Fibroblast of lung (primary cell): Measurements from ENCODE around the gene DPP4. TPM values are rescaled to one million over a fixed set of nuclear protein-coding genes. Genes with fewer than 3 reads are reported as not detected.

Experiments used
- DNase-seq, 2 donors: peaks; one replicate each; pipeline versions ENCODE4 v3.0.0 to v3.0.0-alpha.2; 2010; ENCODE audit warnings: low read depth in 2 of 2
- H2AFZ ChIP-seq: 2 replicates; pipeline ENCODE4 v1.5.1; 2012; ENCODE audit warnings: low read length, control low read depth, inconsistent platforms
- H3K27ac ChIP-seq: 2 replicates; pipeline ENCODE4 v1.5.1; 2011; ENCODE audit warnings: low read length, control low read depth; ENCODE audit not compliant: insufficient read depth
- H3K27me3 ChIP-seq: 2 replicates; pipeline ENCODE4 v1.5.1; 2011; ENCODE audit warnings: mild to moderate bottlenecking, low read length; ENCODE audit not compliant: control insufficient read depth, insufficient read depth
- H3K36me3 ChIP-seq: 2 replicates; pipeline ENCODE4 v1.5.1; 2011; ENCODE audit warnings: low read length; ENCODE audit not compliant: control insufficient read depth, insufficient read depth
- H3K4me1 ChIP-seq: 2 replicates; pipeline ENCODE4 v1.5.1; 2011; ENCODE audit warnings: low read length; ENCODE audit not compliant: control insufficient read depth, insufficient read depth; ENCODE audit errors: extremely low read depth
- H3K4me2 ChIP-seq: 2 replicates; pipeline ENCODE4 v1.5.1; 2011; ENCODE audit warnings: low read length, control low read depth; ENCODE audit not compliant: insufficient read depth; ENCODE audit errors: extremely low read depth
- H3K4me3 ChIP-seq, 4 experiments: fragments of 200-600 bp in 1 of 4; sonication (generic) in 1 of 4; replicated peaks in 1 of 4; 2 replicates each; pipeline ENCODE4 v1.5.1; 2011 to 2016; ENCODE audit warnings: low read length in 4 of 4, low read depth in 3 of 4, mild to moderate bottlenecking in 3 of 4, control low read depth in 2 of 4, inconsistent platforms in 1 of 4, mixed read lengths in 1 of 4; ENCODE audit not compliant: insufficient read depth in 1 of 4; ENCODE audit errors: control extremely low read depth in 1 of 4
- H3K79me2 ChIP-seq: 2 replicates; pipeline ENCODE4 v1.5.1; 2012; ENCODE audit warnings: mild to moderate bottlenecking, low read length, inconsistent platforms; ENCODE audit not compliant: control insufficient read depth, insufficient read depth
- H3K9ac ChIP-seq: 2 replicates; pipeline ENCODE4 v1.5.1; 2011; ENCODE audit warnings: mild to moderate bottlenecking, low read length, control low read depth; ENCODE audit not compliant: insufficient read depth
- H3K9me3 ChIP-seq: 2 replicates; pipeline ENCODE4 v1.5.1; 2012; ENCODE audit warnings: low read depth, low read length; ENCODE audit not compliant: control insufficient read depth, insufficient read depth
- H4K20me1 ChIP-seq: 2 replicates; pipeline ENCODE4 v1.5.1; 2011; ENCODE audit warnings: low read length; ENCODE audit not compliant: control insufficient read depth, insufficient read depth; ENCODE audit errors: extremely low read depth
- CTCF ChIP-seq, 2 donors: IDR thresholded peaks in 1 of 2; conservative IDR thresholded peaks in 1 of 2; 1 replicate in 1 of 2; 2 replicates in 1 of 2; pipeline ENCODE4 v1.5.1; 2011 to 2012; ENCODE audit warnings: low read length in 2 of 2, control low read depth in 1 of 2, inconsistent platforms in 1 of 2, low read depth in 1 of 2, mild to moderate bottlenecking in 1 of 2
- EZH2 ChIP-seq: IDR thresholded peaks from 2 replicates; pipeline ENCODE4 v1.5.1; 2012; ENCODE audit warnings: low read length, control low read depth, mild to moderate bottlenecking; ENCODE audit errors: missing control alignments
- polyA plus RNA-seq, 2 donors: library from polyadenylated mRNA; depleted of rRNA in 1 of 2; stranded (reverse) in 1 of 2; unstranded in 1 of 2; fragments of >200 nt; gene quantifications; 2 replicates each; pipeline ENCODE4 v1.2.1, GENCODE V29; 2011 to 2012; ENCODE audit warnings: missing spikeins in 1 of 2
- total RNA-seq: library from RNA; depleted of rRNA; stranded (reverse); fragments of >200 nt; gene quantifications from 2 replicates; pipeline ENCODE4 v1.2.1, GENCODE V29; 2014

DPP4 gene
- total and polyA plus RNA-seq, 2 donors (not counting 1 experiment from before 2014, with no cell fraction given) = 58.1 to 297 TPM

- no peak for DNase-seq
- TF ChIP-seq CTCF (conservative IDR thresholded peaks at IDR 0.05 in 1 of 2, IDR thresholded peaks at IDR 0.05 in 1 of 2; ENCODE audit: low read depth in 1 of 2, low read length in 2 of 2) (no peak), EZH2 (no peak)
- no peaks in the 10 kb centered on the region for H3K27me3 ChIP-seq
- no peak overlapping the region for H3K4me2 ChIP-seq
- H4K20me1 ChIP-seq = no peaks in the 10 kb centered on the region
- H2AFZ ChIP-seq = no peak overlapping the region
- no peak overlapping the region for H3K4me3 ChIP-seq
- H3K9me3 ChIP-seq = no peaks in the 10 kb centered on the region
- no peaks in the 10 kb centered on the region for H3K79me2 ChIP-seq
- H3K4me1 ChIP-seq = no peaks in the 10 kb centered on the region
- no peak overlapping the region for H3K27ac ChIP-seq
- peaks cover 2% of the 10 kb centered on the region for H3K36me3 ChIP-seq
- no peak overlapping the region for H3K9ac ChIP-seq
These were observed 71.3 kb downstream of the DPP4 start for GRCh38 chr2:162002623-162003235.

GRCh38 chr2:162000431-162000830 lies 73.6 kb downstream of the DPP4 start:
- H3K36me3 ChIP-seq = peaks cover 2% of the 10 kb centered on the region
- H3K9ac ChIP-seq = no peak overlapping the region
- DNase-seq = no peak
- H3K27me3 ChIP-seq = no peaks in the 10 kb centered on the region
- no peaks in the 10 kb centered on the region for H3K79me2 ChIP-seq
- no peaks in the 10 kb centered on the region for H4K20me1 ChIP-seq
- H3K4me3 ChIP-seq = no peak overlapping the region
- H3K9me3 ChIP-seq = no peaks in the 10 kb centered on the region
- H3K4me1 ChIP-seq = no peaks in the 10 kb centered on the region
- TF ChIP-seq CTCF (conservative IDR thresholded peaks at IDR 0.05 in 1 of 2, IDR thresholded peaks at IDR 0.05 in 1 of 2; ENCODE audit: low read depth in 1 of 2, low read length in 2 of 2) = no peak
- no peak overlapping the region for H3K4me2 ChIP-seq
- no peak overlapping the region for H3K27ac ChIP-seq
- no peak overlapping the region for H2AFZ ChIP-seq

- Histone ChIP-seq H2AFZ (no peak overlapping the region), H3K4me1 (no peaks in the 10 kb centered on the region), H3K4me2 (no peak overlapping the region), H3K9ac (no peak overlapping the region), H3K27ac (no peak overlapping the region), H3K79me2 (no peaks in the 10 kb centered on the region), H3K27me3 (no peaks in the 10 kb centered on the region), H3K36me3 (peaks cover 2% of the 10 kb centered on the region), H3K9me3 (no peaks in the 10 kb centered on the region), H3K4me3 (no peak overlapping the region), H4K20me1 (no peaks in the 10 kb centered on the region)
- no peak for DNase-seq
- TF ChIP-seq EZH2 = no peak
- TF ChIP-seq CTCF (conservative IDR thresholded peaks at IDR 0.05 in 1 of 2, IDR thresholded peaks at IDR 0.05 in 1 of 2; ENCODE audit: low read depth in 1 of 2, low read length in 2 of 2) = no peak
These were observed 74.7 kb downstream of the DPP4 start for GRCh38 chr2:161999321-161999720.
